GM10248 (cell line): ENCODE results near the gene OSBPL9.

Source experiments
- CTCF ChIA-PET: fragments of 300-600 bp; sonication (Branson Sonifier 250); formaldehyde crosslinking; extraction: SDS; loops from one replicate; lab custom pipeline; 2021; ENCODE audit warnings: antibody characterized with exemption; lab: Yijun Ruan, JAX
- POLR2A ChIA-PET: fragments of 350-650 bp; sonication (Branson Sonifier 250); formaldehyde crosslinking; extraction: SDS; loops from one replicate; lab custom pipeline; 2020; ENCODE audit warnings: antibody characterized with exemption; lab: Yijun Ruan, JAX
- DNase-seq: peaks from one replicate; pipeline ENCODE4 v3.0.0; 2012; ENCODE audit errors: extremely low spot score
- CTCF ChIP-seq: IDR thresholded peaks from 2 replicates; pipeline ENCODE4 v1.5.1; 2012; ENCODE audit warnings: mild to moderate bottlenecking, low read depth; ENCODE audit errors: extremely low read depth, missing control alignments, control extremely low read depth

The OSBPL9 gene

DNA sequence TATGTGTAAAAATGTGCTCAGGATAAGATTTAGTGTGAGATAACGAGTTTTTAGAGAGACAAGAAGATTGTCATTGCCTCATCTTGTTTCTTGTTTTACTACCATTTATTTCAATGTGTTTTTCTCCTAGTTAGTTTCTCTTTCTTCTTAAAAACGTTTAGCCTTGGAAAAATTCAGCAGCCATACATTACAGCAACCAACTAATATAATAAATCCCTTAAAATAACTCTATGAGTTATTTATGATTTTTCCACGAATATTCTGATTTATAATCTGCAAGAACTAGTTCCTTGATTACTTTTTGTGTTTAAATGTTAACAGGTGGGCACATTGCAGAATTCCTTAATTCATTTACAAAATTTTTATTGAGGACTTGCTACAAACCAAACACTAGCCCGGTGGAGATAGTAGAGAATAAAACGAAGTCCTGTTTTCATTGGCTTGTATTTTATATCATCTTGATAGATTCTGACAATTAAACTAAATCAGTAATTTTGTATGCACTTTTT lies 118.9 kb downstream of the OSBPL9 start:
- POLR2A ChIA-PET = no interaction called here
- CTCF ChIA-PET = no interaction called here
- no peak for DNase-seq
- TF ChIP-seq CTCF = no peak

GRCh38 chr1:51736702-51737101 lies 119.8 kb downstream of the OSBPL9 start:
- CTCF ChIA-PET = interaction anchor here (1.0 to 2.5 kb wide), 3 partner anchors 8 to 314 kb away, joined by 3 to 5 read pairs (median 4); no protein-coding TSS in a partner anchor
- no peak for DNase-seq
- TF ChIP-seq CTCF = no peak

DNA sequence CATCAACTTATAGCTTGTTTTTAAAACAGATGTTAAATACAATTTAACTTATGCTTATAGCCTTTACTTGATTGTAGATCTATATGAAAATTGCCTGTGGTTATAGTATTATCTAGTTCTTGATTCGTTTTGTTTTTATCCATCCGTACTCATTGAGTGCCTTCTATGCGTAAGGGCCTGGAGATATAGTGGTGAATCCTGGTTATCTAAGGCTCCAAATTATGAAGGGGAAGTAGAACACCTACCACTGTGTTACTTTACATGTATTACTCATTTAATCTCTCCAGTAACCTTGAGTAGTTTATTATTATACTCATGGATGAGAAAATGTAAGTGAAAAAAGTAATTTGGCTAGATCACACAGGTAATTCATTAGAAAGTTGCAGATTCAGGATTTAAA lies 121.8 kb downstream of the OSBPL9 start:
- ChIA-PET CTCF (interaction anchor here (0.9 to 4.4 kb wide), 4 partner anchors 13 to 316 kb away, joined by 3 to 22 read pairs (median 4); no protein-coding TSS in a partner anchor), POLR2A (no interaction called here)
- no peak for TF ChIP-seq CTCF
- no peak for DNase-seq

More at GRCh38 chr1:51736702-51737101, 119.8 kb downstream of the OSBPL9 start:
- POLR2A ChIA-PET = no interaction called here

DNA sequence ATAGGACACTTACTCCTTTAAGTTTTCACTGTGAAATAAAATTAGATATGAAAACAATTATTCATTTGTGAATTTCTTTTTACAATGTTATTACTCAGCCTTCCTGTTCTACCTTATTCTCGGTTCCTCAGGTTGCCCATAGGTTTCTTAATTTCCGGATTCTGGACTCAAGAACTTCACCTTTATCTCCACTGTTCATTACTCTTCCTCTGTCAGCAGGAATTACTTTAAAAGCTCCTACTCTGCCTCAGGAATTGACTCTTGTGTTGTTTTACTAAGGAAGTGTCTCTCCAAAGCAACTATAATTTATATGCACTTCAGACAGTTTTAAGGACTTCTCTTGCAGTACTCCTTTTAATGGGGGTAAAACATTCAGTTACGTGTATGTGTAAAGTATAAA lies 123.8 kb downstream of the OSBPL9 start:
- ChIA-PET CTCF (interaction anchor here (0.8 to 4.4 kb wide), 3 partner anchors 8 to 49 kb away, joined by 3 to 22 read pairs (median 8); no protein-coding TSS in a partner anchor), POLR2A (no interaction called here)
- TF ChIP-seq CTCF = no peak
- DNase-seq = no peak

GRCh38 chr1:51741121-51741681 lies 124.3 kb downstream of the OSBPL9 start:
- TF ChIP-seq CTCF = no peak
- no peak for DNase-seq
- CTCF ChIA-PET = interaction anchor here (0.8 to 4.4 kb wide), 3 partner anchors 9 to 50 kb away, joined by 3 to 22 read pairs (median 8); no protein-coding TSS in a partner anchor
- POLR2A ChIA-PET = no interaction called here

GRCh38 chr1:51744506-51745303 lies 127.8 kb downstream of the OSBPL9 start:
- no peak for TF ChIP-seq CTCF
- POLR2A ChIA-PET = no interaction called here
- CTCF ChIA-PET = interaction anchor here (0.9 kb wide), 1 partner anchor 24 kb away, joined by 3 read pairs; no protein-coding TSS in a partner anchor
- DNase-seq = no peak
